A172 (cell line): ENCODE results near the gene AP2A2. TPM values are rescaled to one million over a fixed set of nuclear protein-coding genes. Genes with fewer than 3 reads are reported as not detected.

ENCODE experiments used
- DNase-seq: peaks from one replicate; pipeline ENCODE4 v3.0.0-alpha.2; 2015; ENCODE audit warnings: low spot score
- total RNA-seq: library from RNA; depleted of rRNA; stranded (reverse); fragments of >200 nt; shearing (Covaris generic); gene quantifications from 2 replicates; pipeline ENCODE4 v1.2.3, GENCODE V29; 2014

AP2A2 gene
- total RNA-seq, 1 experiment from 2014 or later, result 29.4 TPM

GRCh38 chr11:898540-899190, 27.0 kb upstream of the AP2A2 start:
- peak; percentile 56 for DNase-seq

GRCh38 chr11:899724-900123, 25.9 kb upstream of the AP2A2 start:
- no peak for DNase-seq

- no peak for DNase-seq
Observed at GRCh38 chr11:900545-900944, 25.1 kb upstream of the AP2A2 start.

- no peak for DNase-seq
Observed at GRCh38 chr11:901452-902061, 24.1 kb upstream of the AP2A2 start.

- DNase-seq, result no peak
Observed at GRCh38 chr11:904380-904779, 21.3 kb upstream of the AP2A2 start.

GRCh38 chr11:905952-906351, 19.7 kb upstream of the AP2A2 start:
- no peak for DNase-seq

GRCh38 chr11:907668-908067, 18.0 kb upstream of the AP2A2 start:
- no peak for DNase-seq

- DNase-seq, result no peak
Observed at GRCh38 chr11:908273-908672, 17.4 kb upstream of the AP2A2 start.

- DNase-seq, result no peak
Observed at GRCh38 chr11:909406-909805, 16.3 kb upstream of the AP2A2 start.

- DNase-seq, result no peak
Observed at GRCh38 chr11:910044-910588, 15.6 kb upstream of the AP2A2 start.

GRCh38 chr11:910589-911030, 15.1 kb upstream of the AP2A2 start, which contains the start of gene CHID1:
CHID1 (minus strand) TSS chr11:910810; CDS start chr11:904816, 5,994 bp downstream.
- DNase-seq, result peak; percentile 59

- peak; percentile 62 for DNase-seq
Observed at GRCh38 chr11:911031-911889, 14.4 kb upstream of the AP2A2 start.

GRCh38 chr11:911890-912219, 13.8 kb upstream of the AP2A2 start:
- DNase-seq, result no peak

GRCh38 chr11:912266-912665, 13.4 kb upstream of the AP2A2 start:
- DNase-seq, result no peak

GRCh38 chr11:913043-913442, 12.6 kb upstream of the AP2A2 start:
- DNase-seq, result no peak

- DNase-seq, result no peak
Observed at GRCh38 chr11:914204-914603, 11.5 kb upstream of the AP2A2 start.

- DNase-seq, result no peak
Observed at GRCh38 chr11:914747-915501, 10.7 kb upstream of the AP2A2 start.

- no peak for DNase-seq
Observed at GRCh38 chr11:917426-917825, 8.2 kb upstream of the AP2A2 start.

- no peak for DNase-seq
Observed at GRCh38 chr11:921921-922678, 3.6 kb upstream of the AP2A2 start.

- no peak for DNase-seq
Observed at GRCh38 chr11:923691-924405, 1.8 kb upstream of the AP2A2 start.
